ENCODE measurements around the gene MANBA.
A peak's percentile ranks its signal among the peaks of the same experiment; 100 is the strongest.
"Not testable (repeated sequence)": the region's sequence is repeated elsewhere in the genome, so short reads cannot be mapped to it uniquely, and the experiment has no call there.

Gene MANBA

DNA sequence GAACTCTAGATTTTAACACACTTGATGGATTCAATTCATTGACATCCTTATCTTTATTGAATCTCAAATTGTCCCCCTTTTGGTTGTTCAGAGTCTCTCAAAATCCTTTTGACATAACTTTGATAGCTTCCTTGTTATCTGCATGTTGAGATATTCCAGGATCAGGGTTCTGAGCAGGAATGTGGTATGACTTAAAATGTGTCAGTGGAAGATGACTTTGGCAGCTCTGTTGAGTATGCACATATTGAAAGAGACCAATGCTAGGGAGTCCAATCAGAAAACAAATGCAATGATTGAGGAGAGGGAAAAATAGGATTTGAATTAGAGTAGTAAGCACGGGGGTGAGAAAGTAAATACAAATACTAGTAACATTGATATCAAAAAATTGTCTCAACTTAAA lies 93.8 kb downstream of the MANBA start:
- no peak for DNase-seq

DNA sequence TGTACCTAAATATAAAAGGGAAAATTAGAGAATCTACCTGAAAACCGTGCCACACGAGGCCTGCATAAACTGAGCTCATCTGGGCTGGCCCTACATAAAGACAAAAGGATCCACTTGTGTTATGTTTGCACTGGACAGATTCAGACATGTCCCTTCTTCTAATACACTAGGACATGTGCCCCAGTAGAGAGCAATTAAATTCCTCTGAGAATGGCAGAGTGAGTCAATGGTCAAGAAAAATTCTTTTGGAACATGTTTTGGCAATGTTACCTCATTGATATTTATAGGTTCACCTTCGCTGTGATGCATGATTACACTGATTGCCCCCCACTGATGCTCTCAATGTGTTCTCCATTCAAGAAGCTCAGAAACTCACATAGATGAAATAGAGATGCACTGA lies 95.2 kb downstream of the MANBA start:
- DNase-seq = no peak

GRCh38 chr4:102663073-102663472 lies 97.7 kb downstream of the MANBA start:
- no peak for DNase-seq

- no peak for DNase-seq
Observed at GRCh38 chr4:102657206-102657605, 103.6 kb downstream of the MANBA start.

GRCh38 chr4:102647117-102647516 lies 113.7 kb downstream of the MANBA start:
- DNase-seq = no peak

DNA sequence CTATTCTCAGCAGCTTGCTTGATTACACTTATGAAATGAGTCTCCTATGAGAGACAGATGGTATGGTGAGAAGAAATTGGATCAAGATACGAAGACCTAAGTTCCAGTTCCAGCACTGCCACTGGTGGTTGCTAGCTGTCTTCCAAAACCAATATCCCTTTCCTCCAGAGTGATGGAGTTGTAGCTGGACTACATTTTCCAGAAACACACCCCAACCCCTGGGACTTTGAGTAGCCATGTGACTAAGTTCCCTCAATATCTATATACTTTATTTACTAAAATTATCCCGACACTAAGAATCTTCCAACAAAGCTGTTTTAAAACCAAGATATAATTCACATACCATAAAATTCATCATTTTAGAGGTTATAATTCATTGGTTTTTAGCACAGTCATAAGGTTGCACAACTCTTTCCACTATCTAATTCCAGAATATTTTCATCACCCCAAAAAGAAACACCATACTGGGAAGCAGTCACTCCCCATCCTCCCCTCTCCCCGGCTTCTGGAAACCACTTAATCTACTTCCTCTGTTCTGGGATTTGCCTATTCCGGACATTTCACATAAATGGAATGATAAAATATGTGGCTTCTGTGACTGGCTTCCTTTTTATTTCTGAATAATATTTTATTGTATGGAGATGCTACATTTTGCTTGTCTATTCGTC lies 118.0 kb downstream of the MANBA start:
- DNase-seq = no peak

DNA sequence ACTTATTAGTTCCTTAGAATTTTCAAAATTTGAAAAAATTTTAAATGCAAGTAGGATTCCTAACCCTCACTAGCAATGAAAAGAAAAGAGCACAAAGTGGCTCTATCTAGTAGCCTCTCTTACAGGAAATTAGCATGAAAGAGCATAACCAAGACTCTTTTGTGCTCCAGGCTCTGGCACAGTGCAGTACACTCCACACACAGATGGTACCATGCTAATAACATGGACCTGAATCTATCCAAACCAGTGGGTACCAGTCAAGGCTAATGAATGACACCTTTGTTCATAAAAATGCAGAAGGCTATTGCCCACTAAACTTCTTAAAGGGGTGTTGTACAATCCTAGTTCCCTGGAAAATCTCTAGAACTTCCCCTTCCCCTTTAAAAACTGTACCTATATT lies 119.0 kb downstream of the MANBA start:
- DNase-seq = no peak

DNA sequence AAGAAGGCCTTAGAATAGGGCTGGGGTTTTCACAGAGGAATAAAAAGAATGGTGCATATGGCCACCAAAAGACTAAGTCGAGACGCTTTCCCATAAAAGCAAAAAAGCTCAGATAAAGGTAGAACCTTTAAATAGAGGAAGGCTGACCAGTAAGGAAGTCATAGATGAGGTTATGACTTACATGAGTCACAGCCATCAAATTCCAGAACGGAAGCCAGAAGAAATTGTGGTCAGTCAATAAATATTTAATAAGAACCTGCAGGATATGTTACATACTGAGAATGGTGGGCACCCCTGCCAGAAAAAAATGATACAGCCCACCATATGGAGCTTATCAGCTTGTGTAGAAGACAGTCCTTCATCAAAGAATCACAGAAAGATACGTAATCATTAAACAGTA lies 120.1 kb downstream of the MANBA start:
- DNase-seq = no peak

DNA sequence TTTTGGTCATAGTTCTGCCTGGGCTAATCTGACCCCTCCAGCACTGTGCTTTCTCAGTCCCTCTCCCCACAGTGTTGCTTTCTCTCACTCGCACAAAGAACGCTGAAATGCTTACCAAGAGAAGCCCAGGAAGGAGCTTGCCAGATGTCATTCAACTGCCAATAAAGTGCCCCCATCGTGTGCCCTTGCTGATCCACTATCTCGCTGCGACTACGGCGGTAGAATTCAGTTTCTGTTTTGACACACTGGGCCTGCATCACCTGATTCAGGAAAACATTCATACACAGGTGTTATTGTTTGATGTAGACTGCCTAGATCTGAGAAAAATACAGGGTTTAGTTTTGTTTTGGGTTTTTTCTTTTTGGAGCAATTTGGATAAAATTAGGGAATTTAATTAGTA lies 121.2 kb downstream of the MANBA start:
- no peak for DNase-seq

DNA sequence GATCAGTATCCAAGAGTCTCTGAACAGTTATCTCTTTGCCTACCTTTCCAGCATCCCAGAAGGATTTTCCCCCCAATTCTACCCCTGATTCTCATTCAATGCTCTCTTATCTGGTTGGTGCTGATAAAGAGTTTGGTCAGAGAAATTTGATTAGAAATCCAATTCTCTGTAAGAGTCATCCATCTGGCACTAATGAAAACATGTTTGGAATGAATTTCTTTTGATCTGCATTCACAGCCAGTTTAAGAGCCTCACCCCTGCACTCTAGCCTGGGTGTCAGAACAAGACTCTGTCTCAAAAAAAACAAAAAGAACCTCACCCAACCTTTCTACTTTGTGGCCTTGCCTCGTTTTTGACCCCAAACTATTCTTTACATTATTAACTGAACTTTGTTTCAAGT lies 122.1 kb downstream of the MANBA start:
- DNase-seq = no peak

DNA sequence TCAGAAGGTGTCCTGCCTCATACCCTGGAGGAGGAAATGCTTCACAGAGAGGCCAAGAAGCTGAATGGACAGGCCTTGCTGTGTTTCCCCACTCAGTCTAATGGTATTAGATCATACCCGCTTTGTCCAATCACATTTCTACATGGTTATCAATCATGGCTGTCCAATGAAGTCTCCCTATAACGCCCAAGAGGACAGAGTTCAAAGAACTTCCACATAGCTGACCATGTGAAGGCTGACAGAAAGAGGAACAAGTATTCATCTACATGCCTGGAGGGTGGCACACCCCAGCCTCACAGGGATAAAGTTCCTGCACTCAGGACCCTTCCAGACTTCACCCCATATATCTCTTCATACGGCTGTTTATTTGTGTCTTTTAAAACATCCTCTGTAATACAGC lies 123.4 kb downstream of the MANBA start:
- DNase-seq = no peak

DNA sequence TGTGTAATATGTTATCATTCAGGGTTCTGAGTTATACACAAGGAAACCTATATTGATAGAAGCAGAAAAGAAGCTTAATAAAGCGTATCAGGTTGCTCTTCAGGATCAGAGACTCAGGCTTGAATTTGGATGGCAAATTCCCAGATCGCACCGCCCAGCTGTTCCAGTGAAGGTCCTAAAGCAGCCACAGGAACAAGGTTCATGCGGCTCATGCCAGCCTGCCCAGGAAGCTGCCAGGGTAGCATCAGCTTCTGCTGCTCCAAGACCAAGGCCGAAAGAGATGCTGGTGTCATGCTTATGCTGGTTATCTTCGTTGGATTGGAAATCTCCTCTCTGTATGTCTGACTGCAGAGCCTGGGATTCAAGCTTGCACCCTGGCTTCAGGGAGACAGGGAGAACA lies 127.7 kb downstream of the MANBA start:
- DNase-seq = no peak

GRCh38 chr4:102632241-102633065 lies 128.3 kb downstream of the MANBA start:
- DNase-seq = no peak

DNA sequence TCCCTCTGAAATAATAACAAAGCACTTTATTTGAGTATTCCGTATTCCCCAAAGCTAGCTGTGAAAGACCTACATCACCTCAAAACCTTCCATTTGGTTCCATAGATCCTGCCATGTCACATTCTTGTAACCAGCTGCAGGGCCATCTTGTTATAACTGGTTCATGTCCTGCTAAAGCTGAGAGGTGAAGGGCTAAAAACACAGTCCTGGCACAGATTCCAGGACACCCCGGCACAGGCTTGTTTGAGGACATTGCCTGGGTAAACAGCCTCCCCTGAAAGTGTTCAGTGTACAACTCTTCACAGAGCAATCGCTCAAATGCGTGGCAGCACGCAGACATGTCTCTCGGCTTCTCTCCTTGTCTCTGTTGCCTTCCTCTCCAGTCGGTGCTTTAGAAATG lies 129.2 kb downstream of the MANBA start:
- DNase-seq = no peak

GRCh38 chr4:102629673-102630072 lies 131.1 kb downstream of the MANBA start:
- DNase-seq = no peak

DNA sequence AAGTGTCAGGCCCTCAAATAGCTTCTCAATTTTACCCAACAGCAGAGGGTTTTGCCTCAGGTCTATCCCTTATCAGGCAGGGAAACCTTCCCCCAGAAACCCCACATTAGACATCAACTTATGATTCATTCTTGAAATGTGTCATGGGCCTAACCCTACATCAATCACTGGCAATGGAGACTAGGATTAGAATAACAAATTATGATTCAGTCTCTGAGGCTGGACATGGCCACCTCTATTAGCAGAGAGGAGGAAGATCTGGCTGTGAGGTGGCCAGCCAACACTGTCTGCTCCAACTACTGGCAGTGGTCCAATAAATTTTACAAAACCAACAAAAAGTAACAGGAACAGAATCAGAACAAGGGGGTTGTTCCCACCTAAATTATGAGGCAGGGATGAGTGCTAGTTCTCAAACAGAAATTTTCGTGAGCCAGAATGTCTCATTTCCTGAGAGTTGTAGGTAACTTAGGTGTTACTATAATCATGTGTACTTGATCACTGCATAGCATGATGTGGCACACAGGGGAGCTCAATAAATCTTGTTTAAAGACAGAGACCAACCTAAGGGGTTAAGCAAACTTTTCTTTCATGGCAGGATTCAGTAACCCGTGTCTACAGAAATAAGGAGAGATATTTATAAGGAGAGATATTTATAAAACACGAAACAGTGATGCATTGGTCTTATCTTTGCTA lies 132.8 kb downstream of the MANBA start:
- no peak for DNase-seq

- DNase-seq = peak; percentile 45
Observed at GRCh38 chr4:102625232-102625930, 135.4 kb downstream of the MANBA start.

- no peak for DNase-seq
Observed at GRCh38 chr4:102624505-102624904, 136.3 kb downstream of the MANBA start.

DNA sequence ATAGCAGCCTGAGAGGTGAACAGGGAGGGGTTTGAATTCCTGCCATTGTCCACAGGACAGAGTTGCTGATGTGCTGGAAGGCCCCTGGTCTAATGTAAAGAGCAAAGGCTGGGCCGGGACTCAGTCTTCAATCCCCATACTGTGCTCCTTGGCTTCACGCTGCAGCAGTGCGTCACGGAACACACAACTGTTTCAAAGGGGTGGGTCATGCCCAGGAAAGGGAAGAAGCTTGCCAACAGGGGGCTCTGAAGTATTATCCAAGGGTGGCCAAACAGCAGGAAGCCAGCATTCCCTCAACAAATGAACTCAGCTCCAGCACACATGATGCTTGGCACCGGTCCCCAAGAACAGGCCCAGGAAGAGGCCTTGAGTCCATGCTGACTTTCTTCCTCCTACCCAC lies 137.1 kb downstream of the MANBA start:
- no peak for DNase-seq

- no peak for DNase-seq
Observed at GRCh38 chr4:102620697-102621497, 139.9 kb downstream of the MANBA start.

GRCh38 chr4:102619776-102620631 lies 140.8 kb downstream of the MANBA start:
- DNase-seq = not testable (repeated sequence)

Data from stimulated activated CD4-positive, alpha-beta T cell treated with anti-CD3 and anti-CD28 coated beads, Interleukin-12 subunit alpha, Interleukin-12 subunit beta, amount 100 ng/mL, for 4 hours (primary cell).